GM18526 (cell line): Measurements from ENCODE around the gene INO80.

Experiments used
- POLR2A ChIP-seq: IDR thresholded peaks from 3 replicates; pipeline ENCODE4 v1.6.1; 2011; ENCODE audit not compliant: insufficient read length; ENCODE audit errors: extremely low read depth

Gene INO80

DNA sequence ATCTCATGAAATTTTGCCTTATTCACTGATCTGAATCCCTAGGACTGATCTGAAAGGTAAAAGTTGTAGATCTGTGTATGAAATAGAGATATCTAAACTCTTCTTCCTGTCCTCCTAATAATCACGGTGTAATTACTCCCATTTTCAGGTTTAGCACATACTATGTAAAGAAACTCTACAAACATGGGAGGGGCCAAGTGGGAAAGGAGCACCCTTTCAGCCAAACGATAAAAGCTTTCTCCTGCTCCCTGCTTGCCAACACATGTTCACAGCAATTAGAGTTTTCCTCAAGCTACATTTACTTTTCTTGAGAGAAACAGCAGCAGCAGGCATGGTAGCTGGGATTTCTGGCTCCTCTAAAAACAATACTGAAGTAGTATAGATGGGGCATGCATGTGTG is 91.2 kb downstream of the INO80 start:
- TF ChIP-seq POLR2A: no peak

DNA sequence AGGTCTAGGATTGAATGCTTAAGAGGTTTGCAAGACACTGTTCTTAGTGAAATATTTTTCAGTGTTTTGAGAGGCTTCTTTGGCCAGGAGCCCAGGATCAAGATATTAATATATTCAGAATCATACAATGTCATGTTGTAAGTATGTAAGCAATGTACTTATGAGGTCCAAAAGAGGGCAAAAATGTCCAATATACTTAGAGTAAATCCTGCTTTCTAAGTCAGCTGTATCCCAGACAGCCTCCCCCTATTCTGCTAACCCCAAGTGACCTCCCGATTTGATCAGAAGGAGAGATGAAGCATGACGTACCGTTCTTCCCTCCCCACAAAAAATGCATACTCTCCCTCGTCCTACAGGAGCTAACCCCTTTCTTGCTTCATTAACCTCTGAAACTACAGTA is 91.9 kb downstream of the INO80 start:
- no peak for TF ChIP-seq POLR2A

DNA sequence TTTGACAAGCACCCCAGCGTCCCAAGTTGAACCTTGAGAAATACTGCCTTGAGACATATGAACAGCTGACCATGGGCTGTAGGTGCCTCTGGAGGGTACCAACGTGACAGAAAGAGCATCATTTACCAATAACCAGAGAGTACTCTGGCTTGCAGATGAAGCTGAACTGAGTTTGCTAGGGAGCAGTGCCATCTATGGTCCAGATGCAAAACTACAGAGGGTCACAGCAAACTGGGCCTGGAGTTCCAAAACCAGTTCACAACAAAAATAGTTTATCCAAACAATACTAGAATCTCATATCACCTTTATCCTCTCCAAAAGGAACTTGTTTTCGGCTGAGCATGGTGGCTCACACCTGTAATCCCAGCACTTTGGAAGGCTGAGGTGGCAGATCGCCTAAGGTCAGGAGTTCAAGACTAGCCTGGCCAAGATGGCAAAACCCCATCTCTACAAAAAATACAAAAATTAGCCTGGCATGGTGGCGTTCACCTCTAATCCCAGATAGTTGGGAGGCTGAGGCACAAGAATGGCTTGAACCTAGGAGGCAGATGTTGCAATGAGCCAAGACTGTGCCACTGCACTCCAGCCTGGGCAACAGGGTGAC is 93.5 kb downstream of the INO80 start:
- no peak for TF ChIP-seq POLR2A

DNA sequence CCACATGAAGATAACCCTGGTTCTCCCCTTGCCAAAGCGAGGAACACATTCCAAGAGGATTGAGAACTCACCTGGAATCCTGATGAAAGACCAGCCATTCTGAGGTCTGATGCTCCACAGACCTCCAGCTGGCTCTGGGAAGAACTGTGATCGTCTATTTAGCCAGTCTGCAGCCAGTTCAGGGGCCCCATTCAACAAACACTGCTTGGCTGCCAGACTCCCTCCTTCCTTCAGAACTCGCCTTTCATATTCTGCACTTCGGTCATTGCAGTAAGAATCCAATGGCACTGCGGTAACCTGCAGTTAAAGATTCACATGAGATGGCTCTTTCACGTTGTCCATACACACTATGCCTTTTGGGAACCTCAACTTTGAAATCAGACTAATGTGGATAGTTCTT is 95.3 kb downstream of the INO80 start:
- no peak for TF ChIP-seq POLR2A

DNA sequence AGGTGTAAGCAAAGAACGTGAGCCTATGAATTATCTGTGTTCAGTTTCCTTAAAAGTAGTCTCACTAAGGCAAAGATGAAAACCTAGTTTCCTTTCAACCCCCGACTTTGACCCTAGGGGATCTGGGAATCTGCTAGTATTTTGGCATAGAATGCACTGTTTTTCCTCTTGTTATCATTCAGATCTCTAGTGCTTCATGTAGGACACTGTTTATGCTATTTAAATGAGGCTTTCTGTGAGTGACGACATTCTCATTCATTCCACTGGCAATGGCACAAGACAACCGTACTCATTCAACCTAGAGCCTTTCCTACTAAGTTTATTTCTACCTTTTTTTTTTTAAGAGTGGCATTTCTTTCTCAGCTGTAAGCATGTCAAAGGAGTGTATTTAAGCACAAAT is 95.8 kb downstream of the INO80 start:
- no peak for TF ChIP-seq POLR2A

DNA sequence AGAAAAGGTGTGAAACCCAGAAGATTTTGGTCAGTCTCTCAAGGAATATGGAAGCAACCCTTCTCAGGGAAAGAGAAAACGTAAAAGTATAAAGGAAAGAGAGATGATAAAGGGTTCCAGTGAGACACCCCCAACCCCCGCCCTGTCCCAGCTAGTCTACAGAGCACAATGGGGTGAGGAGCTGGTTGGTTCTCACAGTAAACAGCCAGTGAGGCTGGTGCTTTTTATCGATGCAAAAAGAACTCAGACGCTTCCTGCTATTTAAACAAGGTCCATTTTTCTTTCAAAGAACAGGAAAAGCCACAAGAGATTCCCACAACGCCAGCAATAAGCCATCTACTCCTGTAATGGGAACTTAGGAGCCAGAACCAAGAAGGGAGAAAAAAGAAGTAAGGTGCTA is 96.9 kb downstream of the INO80 start:
- no peak for TF ChIP-seq POLR2A

DNA sequence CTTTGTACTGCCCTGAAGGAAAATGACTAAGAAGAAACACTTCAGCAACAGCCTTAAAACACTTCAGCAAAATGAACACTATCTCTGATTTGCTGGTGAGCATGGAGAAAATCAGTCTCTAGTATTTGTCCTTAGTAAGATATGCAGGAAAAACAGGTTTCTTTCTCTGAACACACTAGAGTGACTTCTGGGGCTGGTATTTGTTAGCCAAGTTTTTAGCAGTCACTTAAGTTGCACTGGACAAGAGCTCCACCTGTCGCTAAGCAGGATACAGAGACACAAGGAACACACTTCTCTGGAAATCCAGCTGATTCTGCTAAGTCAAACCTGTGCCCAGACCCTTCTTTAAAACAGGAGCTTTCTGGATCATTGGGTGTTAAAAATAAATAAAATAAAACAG is 97.5 kb downstream of the INO80 start:
- no peak for TF ChIP-seq POLR2A

DNA sequence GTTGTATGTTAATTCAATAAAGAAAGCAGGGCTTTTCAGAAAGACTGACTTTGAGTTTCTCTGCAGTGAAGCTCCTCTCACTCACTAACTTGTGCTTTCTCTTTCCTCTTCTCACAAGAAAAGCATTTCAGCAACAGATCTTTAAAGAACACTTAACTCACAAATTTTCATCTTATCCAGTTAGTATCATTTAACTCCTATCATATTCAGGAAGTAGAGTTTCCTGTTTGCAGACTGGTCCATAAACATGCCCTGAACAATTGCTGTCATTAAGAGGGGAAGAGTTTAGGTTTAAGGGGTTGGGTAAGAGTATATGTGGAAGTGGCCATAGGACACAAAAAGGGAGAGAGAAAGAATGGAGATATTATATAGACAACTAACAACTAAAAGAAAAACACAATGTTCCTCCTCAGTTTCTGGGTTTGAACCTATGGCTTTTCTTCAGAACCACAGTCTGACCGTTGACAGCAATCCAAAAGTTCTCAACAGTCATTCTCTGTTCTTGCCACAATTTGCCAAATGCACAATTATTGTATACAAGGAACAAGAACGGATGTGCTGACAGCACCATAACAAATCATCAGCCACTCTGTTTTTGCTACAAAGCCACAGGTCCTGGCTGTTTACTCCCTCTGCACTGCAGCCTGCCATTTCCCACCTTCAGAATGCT is 98.9 kb downstream of the INO80 start:
- no peak for TF ChIP-seq POLR2A

DNA sequence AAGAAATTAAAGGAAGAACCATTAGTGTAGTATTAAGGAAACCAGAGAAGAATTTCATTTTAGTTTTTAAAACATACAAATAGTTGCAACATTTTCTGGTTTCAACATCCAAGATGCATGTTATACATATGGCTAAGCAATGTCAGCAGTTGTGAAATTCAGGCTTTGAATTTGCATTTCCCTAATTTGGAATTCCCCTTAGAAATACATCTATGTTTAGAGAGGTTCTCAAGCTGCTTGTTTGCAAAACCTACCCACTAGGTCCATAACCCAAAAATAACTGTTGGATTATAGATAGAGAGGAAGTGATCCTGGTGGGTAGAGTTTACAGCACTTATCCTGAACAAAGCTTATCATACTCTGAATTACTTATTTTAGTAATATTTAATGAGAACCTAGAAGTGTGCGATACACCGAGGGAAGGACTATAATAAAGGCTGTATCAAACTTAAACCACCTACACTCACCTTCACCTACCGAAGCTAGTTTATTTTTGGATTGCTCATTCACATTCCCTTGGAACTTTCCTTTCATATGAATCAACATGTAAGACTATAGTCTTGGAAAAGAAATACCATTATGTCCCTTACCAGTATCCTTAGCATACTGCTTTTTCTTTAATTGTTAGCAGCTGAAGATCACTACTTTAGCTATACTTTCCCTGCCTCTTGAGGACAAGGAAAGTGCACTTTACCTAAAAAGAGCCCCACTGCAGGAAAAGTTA is 102.2 kb downstream of the INO80 start:
- TF ChIP-seq POLR2A: no peak

DNA sequence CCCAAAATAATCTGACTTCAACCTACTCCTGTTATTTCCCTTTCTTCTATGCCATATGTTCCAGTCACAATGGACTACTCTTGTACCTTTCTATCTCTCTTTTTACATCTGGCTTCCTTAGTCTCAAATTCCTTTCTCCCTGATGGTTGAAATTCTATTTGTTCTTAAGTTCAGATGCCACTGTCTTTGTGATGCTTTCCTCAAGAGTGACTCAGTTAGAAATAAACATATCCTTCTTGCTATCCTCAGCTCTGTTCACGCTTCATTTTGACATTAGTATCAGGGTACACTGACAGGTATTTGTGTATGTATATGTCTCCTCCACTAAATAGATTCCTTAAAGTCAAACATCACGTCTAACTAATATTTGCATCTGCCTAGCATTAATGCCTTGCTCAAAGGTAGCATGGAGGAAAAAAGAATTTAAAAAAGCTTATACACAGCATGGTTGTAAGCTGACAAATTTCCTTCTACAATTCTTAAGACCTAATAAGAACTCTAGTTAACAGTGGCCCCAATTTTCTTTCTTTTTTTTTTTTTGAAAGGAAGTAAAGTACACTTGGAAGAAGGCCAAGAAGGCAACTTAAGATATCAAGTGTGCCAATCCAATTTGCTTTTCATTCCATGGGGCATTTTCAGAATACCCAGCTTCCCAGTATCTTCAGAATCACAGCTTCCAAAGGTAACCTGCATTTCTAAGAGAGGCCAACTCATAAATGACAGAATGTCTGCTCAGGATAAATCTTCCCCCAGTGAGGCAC is 104.8 kb downstream of the INO80 start:
- TF ChIP-seq POLR2A: no peak

DNA sequence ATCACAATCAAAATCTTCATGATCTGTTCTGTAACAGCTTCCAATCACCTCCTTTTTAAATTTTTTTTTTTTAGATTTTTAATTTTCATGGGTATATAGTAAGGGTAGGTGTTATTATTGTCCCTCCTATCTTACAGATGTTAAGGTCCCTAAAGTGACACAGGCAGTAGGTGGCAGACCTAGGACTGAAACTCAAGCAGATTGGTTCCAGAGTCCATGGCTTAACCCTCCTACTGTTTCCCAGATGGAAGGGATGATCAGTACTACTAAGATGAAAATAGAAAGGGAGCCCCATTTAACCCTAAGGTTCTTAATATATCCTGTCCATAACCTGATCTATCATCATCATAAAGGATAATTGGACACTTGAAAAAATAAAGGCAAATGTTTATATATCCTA is 105.7 kb downstream of the INO80 start:
- TF ChIP-seq POLR2A: no peak

DNA sequence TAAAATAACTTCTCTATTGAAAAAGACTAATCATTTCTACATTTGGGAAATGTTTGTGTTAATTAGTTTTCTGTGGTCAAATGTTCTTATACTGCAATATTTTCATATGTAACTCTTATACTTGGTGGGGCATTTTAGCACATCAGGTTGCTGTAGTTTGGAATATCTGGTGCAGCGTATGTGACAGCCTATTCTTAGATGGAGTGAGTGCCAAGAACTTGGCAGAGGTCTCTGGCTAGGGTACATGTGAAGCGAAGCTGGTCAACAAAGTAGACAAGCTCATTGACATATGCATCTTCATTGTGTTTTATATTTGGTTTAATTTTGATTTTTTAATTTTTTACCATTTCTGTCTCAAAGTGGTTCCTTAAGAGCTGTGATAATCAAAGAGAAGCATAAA is 109.6 kb downstream of the INO80 start:
- no peak for TF ChIP-seq POLR2A

DNA sequence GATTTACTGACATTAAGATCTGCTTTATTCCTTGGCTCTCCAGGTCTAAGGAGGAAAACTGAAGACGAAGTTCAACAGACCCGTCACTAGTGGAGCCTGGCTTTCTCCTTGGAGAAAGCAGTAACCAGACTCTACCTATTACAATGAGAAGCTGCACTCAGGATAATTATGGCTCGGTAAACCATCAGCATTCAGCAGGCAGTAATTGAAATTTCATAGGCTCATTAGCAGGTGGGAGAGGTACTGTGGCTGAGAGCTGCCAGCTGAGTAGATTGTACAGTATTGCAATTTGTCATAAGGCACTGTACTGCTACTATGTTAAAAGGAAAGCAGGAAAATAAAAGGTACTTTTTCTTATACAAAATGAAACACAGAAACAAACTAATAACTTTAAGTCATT is 111.6 kb downstream of the INO80 start:
- no peak for TF ChIP-seq POLR2A

DNA sequence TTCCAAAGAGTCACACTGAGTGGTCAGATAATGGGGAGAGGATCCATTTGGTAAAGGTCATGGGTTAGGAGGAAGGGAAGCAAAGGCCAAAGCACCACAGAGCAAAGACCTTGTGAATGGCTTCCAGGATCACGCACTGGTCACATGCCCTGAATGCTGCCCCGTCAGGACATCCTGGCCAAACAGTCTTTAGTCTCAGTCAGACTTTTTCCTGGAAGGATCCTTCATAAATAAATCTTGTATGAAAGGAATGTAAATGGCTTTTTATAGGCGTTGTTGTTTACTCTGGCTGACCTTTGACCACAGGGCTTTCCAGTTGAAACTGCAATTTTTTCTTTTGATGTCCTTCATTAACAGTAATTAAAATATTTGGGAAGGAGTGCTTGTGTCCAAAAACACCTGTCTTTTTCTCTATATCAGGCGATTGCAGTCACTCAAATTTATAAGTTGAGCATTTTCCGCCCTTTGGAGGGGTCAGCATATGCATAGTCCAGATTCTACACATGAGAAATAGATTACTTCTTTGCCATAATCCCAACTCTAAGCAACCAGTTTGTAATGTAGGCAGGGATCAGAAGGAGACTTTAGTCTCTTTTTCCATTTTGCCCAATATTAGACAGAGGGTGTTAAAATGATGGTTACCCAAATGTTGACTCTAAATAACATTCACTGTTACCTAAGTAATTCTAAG is 114.4 kb downstream of the INO80 start:
- no peak for TF ChIP-seq POLR2A

DNA sequence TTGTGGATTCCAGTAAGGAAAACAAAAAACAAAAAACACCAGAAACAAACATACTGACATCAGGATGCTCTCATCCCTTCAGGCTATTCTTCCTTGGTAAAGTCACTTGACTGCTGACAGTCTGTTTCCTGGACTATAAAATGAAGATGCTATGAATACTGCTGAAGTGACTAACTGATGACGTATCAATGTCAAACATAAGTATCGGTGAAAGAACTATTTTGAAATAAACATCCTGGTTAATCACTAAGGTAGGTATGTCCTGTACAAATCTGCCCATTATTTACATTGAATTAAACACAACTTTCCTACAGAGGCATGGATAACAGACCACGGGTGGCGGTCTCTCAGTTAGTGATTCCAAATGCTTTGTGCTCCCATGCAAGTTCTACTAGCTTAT is 116.9 kb downstream of the INO80 start:
- no peak for TF ChIP-seq POLR2A
